ENCODE measurements around the gene SRSF2.

SRSF2 gene

GRCh38 chr17:76709077-76709950 is 27.8 kb downstream of the SRSF2 start:
- ChIA-PET POLR2A (ENCODE audit: low non-redundant PET) (no interaction called here), CTCF (interaction anchor here (0.5 kb wide), 1 partner anchor 199 kb away, joined by 3 read pairs; no protein-coding TSS in a partner anchor)
- DNase-seq (ENCODE audit: low spot score): no peak
- peak overlapping the region; percentile 87 for H3K27ac ChIP-seq
- no peak for TF ChIP-seq CTCF (conservative IDR thresholded peaks at IDR 0.05; ENCODE audit: low read depth)

- CTCF ChIA-PET: interaction anchor here (0.7 to 0.9 kb wide), 3 partner anchors 27 to 359 kb away, joined by 3 to 6 read pairs (median 3); no protein-coding TSS in a partner anchor
- no peak for TF ChIP-seq CTCF (conservative IDR thresholded peaks at IDR 0.05; ENCODE audit: low read depth)
- no peak for DNase-seq (ENCODE audit: low spot score)
- POLR2A ChIA-PET (ENCODE audit: low non-redundant PET): interaction anchor here (0.6 to 0.7 kb wide), 2 partner anchors 60 to 122 kb away, joined by 3 read pairs; partner anchors contain the start of gene ST6GALNAC2
- H3K27ac ChIP-seq: peak overlapping the region; percentile 87
Measured at GRCh38 chr17:76707985-76708807, 28.9 kb downstream of the SRSF2 start.

GRCh38 chr17:76706817-76707216 is 30.3 kb downstream of the SRSF2 start:
- no peak for TF ChIP-seq CTCF (conservative IDR thresholded peaks at IDR 0.05; ENCODE audit: low read depth)
- no peak overlapping the region for H3K27ac ChIP-seq
- no peak for DNase-seq (ENCODE audit: low spot score)
- CTCF ChIA-PET: interaction anchor here (0.6 kb wide), 1 partner anchor 32 kb away, joined by 3 read pairs; no protein-coding TSS in a partner anchor
- POLR2A ChIA-PET (ENCODE audit: low non-redundant PET): no interaction called here

GRCh38 chr17:76704805-76705204 is 32.3 kb downstream of the SRSF2 start:
- CTCF ChIA-PET: interaction anchor here (0.6 kb wide), 1 partner anchor 353 kb away, joined by 4 read pairs; no protein-coding TSS in a partner anchor
- H3K27ac ChIP-seq: no peak overlapping the region
- DNase-seq (ENCODE audit: low spot score): no peak
- no peak for TF ChIP-seq CTCF (conservative IDR thresholded peaks at IDR 0.05; ENCODE audit: low read depth)
- POLR2A ChIA-PET (ENCODE audit: low non-redundant PET): no interaction called here

- POLR2A ChIA-PET (ENCODE audit: low non-redundant PET): no interaction called here
- CTCF ChIA-PET: no interaction called here
- TF ChIP-seq CTCF (conservative IDR thresholded peaks at IDR 0.05; ENCODE audit: low read depth): no peak
- no peak for DNase-seq (ENCODE audit: low spot score)
- H3K27ac ChIP-seq: peak overlapping the region; percentile 48
Measured at GRCh38 chr17:76702941-76703637, 34.0 kb downstream of the SRSF2 start.
